HG03575 (cell line): Measurements from ENCODE around the gene PDPN.
"Not testable (repeated sequence)": the region's sequence is repeated elsewhere in the genome, so short reads cannot be mapped to it uniquely, and the experiment has no call there.

Experiments used
- ATAC-seq: cut with Tn5 transposase; IDR thresholded peaks from one replicate; pipeline ENCODE4 v1.9.1; 2021; ENCODE audit not compliant: unreplicated experiment, insufficient number of reproducible peaks, low FRiP score; ENCODE audit errors: extremely low read depth

Gene PDPN, protein sequence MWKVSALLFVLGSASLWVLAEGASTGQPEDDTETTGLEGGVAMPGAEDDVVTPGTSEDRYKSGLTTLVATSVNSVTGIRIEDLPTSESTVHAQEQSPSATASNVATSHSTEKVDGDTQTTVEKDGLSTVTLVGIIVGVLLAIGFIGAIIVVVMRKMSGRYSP

GRCh38 chr1:13583595-13583965 lies at the start of gene PDPN:
PDPN (plus strand) TSS chr1:13583832; CDS start chr1:13584034, 202 bp downstream.
- ATAC-seq = no peak

- ATAC-seq = no peak
These were observed 48.4 kb upstream of the PDPN start for GRCh38 chr1:13535227-13535626.

- no peak for ATAC-seq
These were observed 47.1 kb upstream of the PDPN start for GRCh38 chr1:13536571-13536970.

- ATAC-seq = no peak
These were observed 44.8 kb upstream of the PDPN start for GRCh38 chr1:13538832-13539231.

DNA sequence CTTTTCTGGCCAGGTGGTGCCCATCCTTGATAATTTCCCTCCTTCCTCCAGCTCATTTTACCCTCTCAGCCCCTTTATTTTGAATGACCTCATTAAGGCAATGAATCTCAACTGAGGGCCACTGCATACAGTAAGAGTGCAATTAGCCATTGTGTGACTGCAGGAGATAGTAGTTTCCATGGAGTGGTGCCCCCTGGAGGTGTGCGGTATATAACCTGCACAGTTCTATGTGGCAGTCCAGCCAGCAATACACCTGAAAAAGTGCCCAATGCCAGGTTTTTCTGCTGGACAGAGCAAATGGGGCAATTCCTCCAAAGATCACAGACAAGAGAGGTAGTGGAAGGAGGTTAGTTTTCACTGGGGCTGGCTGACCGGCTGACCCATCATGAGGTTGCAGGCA lies 43.9 kb upstream of the PDPN start:
- ATAC-seq = no peak

GRCh38 chr1:13540866-13541265 lies 42.8 kb upstream of the PDPN start:
- ATAC-seq = no peak

GRCh38 chr1:13541435-13542215 lies 42.0 kb upstream of the PDPN start:
- ATAC-seq = no peak

GRCh38 chr1:13543451-13544220 lies 40.0 kb upstream of the PDPN start:
- ATAC-seq = no peak

GRCh38 chr1:13544221-13544556 lies 39.4 kb upstream of the PDPN start:
- no peak for ATAC-seq

GRCh38 chr1:13546791-13547190 lies 36.8 kb upstream of the PDPN start:
- ATAC-seq = no peak

GRCh38 chr1:13548281-13548680 lies 35.4 kb upstream of the PDPN start:
- no peak for ATAC-seq

DNA sequence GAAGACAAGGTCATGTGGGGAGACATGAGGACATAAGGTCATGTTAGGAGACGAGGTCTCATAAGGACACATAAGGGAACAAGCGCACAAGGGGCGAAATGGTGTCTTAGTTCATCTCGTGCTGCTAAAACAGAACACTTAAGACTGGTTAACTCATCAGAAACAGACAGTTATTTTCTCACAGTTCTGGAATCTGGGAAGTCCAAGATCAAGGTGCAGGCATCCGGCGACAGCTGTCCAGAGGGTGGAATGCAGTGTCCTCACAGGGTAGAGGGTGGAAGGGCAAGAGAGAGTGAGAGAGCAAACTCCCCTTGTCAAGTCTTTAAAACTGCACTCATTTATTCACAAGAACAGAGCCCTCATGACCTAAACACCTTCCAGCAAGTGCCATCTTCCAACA lies 34.6 kb upstream of the PDPN start:
- no peak for ATAC-seq

DNA sequence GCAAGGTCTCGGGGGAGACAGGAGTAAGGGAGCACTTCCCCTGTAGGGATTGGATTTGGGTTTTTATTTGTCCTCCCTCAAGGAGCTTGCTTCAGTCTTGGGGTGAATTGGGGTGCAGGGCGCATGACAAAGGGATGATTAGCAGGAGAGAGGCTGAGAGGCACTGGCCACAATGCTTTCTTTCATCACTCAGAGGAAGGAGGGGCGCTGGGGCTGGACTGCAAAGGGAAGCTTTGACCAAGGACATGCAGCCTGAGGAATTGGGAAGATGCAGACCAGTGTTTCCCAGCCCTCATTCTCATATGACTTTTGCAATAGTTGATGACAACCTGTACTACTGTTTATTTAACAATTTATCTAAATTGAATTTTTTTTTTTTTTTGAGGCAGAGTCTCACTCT lies 34.1 kb upstream of the PDPN start:
- no peak for ATAC-seq

- no peak for ATAC-seq
These were observed 33.0 kb upstream of the PDPN start for GRCh38 chr1:13550663-13551062.

DNA sequence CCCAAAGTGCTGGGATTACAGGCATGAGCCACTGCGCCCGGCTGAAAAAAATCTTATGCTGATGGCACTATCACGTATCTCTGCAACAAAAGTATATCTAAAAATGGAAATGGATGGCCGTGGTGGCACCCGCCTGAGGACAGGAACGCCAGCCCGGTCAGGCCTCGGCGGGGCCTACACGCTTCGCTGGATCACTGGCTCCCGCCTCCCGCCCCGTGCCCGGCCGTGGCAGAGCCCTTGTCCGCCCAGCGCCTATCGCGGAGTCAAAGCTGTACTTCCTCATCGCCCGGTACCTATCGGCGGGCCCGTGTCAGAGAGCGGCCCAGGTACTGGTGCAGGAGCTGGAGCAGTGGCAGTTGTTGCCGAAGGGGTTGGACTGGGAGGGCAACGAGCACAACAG lies 28.8 kb upstream of the PDPN start:
- ATAC-seq = no peak

DNA sequence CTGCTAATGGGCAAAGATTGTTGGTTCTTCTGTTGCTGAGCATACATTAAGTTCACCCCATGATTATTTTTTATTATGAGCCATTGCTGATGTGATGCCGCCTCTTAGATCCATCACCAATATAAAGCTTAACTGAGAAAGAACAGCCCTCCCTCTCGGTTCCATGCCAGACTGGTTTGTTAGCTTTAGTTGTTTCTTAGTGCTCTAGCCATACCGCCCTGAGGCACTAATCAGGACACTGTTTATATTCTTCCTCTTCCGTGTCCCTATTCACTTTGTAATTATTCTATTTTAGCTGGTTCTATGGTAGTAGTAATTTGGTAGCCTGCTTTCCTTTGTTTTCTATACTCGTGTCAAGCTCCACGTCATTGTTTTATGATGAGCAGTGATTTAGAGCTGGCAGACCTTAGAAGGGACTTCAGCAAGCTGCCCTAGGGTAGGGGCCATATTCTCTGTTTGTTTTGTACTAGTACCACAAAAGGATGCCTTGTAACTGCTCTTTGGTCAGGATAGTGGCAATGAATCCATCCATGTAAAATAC lies 27.3 kb upstream of the PDPN start:
- ATAC-seq = no peak

DNA sequence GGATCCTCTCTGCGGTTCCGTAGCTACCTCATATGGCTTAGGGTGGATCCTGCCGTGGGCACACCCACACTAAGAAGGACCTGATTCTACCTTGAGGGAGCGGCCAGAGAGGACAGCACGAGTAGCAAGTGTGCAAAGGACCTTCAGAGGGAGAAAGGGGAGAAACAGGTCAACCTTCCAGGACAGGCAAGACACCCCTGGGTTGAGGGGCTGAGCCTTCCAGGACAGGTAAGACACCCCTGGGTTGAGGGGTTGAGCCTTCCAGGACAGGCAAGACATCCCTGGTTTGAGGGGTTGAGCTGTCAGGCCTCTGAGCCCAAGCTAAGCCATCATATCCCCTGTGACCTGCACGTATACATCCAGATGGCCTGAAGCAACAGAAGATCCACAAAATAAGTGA lies 23.1 kb upstream of the PDPN start:
- ATAC-seq = no peak

DNA sequence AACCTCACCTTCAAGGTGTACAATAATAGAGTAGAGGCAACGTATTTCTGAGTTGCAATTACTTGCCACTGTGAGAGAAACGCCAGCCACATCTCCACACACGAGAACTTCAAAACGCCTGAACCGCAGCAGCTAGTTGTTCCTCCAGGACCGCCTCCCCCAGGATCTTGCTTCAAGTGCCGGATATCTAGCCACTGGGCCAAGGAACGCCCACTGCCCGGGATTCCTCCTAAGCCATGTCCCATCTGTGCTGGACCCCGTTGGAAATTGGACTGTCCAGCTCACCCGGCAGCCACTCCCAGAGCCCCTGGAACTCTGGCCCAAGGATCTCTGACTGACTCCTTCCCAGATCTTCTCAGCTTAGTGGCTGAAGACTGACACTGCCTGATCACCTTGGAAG lies 20.7 kb upstream of the PDPN start:
- ATAC-seq = not testable (repeated sequence)

GRCh38 chr1:13564073-13564472 lies 19.6 kb upstream of the PDPN start:
- no peak for ATAC-seq

DNA sequence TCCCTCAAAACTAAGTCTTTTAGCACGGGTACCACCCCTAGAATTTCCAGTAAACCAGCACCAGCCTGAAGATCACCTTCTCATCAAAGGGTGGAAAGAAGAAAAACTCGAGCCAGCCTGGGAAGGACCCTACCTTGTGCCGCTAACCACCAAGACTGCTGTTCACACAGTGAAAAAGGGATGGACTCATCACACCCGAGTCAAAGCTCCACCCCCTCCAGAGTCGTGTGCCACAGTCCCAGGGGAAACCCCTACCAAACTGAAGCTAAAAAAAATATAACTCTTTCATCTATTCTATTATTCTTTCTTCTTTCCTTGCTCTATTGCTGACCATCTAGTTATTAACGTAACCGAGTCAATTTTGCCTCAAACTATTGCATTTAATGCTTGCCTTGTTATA lies 13.2 kb upstream of the PDPN start:
- not testable (repeated sequence) for ATAC-seq
